SK-N-SH (cell line): Measurements from ENCODE around the gene CSNK2B. TPM values are rescaled to one million over a fixed set of nuclear protein-coding genes. Genes with fewer than 3 reads are reported as not detected.

Experiments used
- CTCF ChIA-PET: fragments of 300-600, 350-600 bp; formaldehyde crosslinking; extraction: SDS; loops from one replicate; lab custom pipeline; 2021; lab: Yijun Ruan, JAX
- POLR2A ChIA-PET: fragments of 350-600 bp; sonication (Branson Sonifier 250); formaldehyde crosslinking; extraction: SDS; loops from one replicate; lab custom pipeline; 2020; ENCODE audit warnings: antibody characterized with exemption, inconsistent platforms; lab: Yijun Ruan, JAX
- DNase-seq: peaks from one replicate; pipeline ENCODE4 v3.0.0; 2012
- H2AFZ ChIP-seq: fragments of 200-600 bp; sonication (generic); 2 replicates; pipeline ENCODE4 v1.8.1; 2016; ENCODE audit warnings: antibody characterized with exemption, mild to moderate bottlenecking, low read depth
- H3F3A ChIP-seq: fragments of 200-600 bp; sonication (generic); replicated peaks from 2 replicates; pipeline ENCODE3; 2016; ENCODE audit warnings: antibody characterized with exemption, mild to moderate bottlenecking; ENCODE audit not compliant: insufficient read depth
- H3K27ac ChIP-seq, 2 experiments: fragments of 200-500 bp in 1 of 2; fragments of 200-600 bp in 1 of 2; sonication (Bioruptor generic) in 1 of 2; sonication (generic), shearing (Covaris generic) in 1 of 2; 2 replicates each; pipeline versions ENCODE4 v1.5.1 to v1.6.1; 2014 to 2016; ENCODE audit warnings: low read depth in 2 of 2, inconsistent platforms in 1 of 2, low read length in 1 of 2, mild to moderate bottlenecking in 1 of 2, mixed read lengths in 1 of 2
- H3K27me3 ChIP-seq: fragments of 200-600 bp; sonication (generic), shearing (Covaris generic); 2 replicates; pipeline ENCODE4 v1.6.1; 2016; ENCODE audit warnings: mixed run types; ENCODE audit not compliant: insufficient read depth
- H3K36me3 ChIP-seq, 2 experiments: fragments of 200-500 bp in 1 of 2; fragments of 200-600 bp in 1 of 2; sonication (Bioruptor generic) in 1 of 2; sonication (generic) in 1 of 2; replicated peaks in 1 of 2; 2 replicates each; pipeline versions ENCODE3 to v1.5.1; 2014 to 2016; ENCODE audit warnings: low read length in 1 of 2, mild to moderate bottlenecking in 1 of 2; ENCODE audit not compliant: insufficient read depth in 2 of 2, control insufficient read depth in 1 of 2
- H3K4me1 ChIP-seq, 2 experiments: fragments of 200-500 bp in 1 of 2; fragments of 200-600 bp in 1 of 2; sonication (Bioruptor generic) in 1 of 2; sonication (generic), shearing (Covaris generic) in 1 of 2; 2 replicates each; pipeline versions ENCODE4 v1.5.1 to v1.6.1; 2014 to 2016; ENCODE audit warnings: low read depth in 1 of 2, low read length in 1 of 2, mixed run types in 1 of 2; ENCODE audit not compliant: insufficient read depth in 2 of 2, control insufficient read depth in 1 of 2
- H3K4me2 ChIP-seq: fragments of 200-600 bp; sonication (generic), shearing (Covaris generic); 2 replicates; pipeline ENCODE4 v1.6.1; 2017; ENCODE audit warnings: mixed run types
- H3K4me3 ChIP-seq, 2 experiments: fragments of 200-500 bp in 1 of 2; fragments of 200-600 bp in 1 of 2; sonication (Bioruptor generic) in 1 of 2; sonication (generic), shearing (Covaris generic) in 1 of 2; 2 replicates each; pipeline versions ENCODE4 v1.5.1 to v1.8.1; 2014 to 2016; ENCODE audit warnings: low read depth in 2 of 2, inconsistent platforms in 1 of 2, low read length in 1 of 2, mild to moderate bottlenecking in 1 of 2, mixed read lengths in 1 of 2, moderate library complexity in 1 of 2
- H3K79me2 ChIP-seq: fragments of 200-600 bp; sonication (generic); 2 replicates; pipeline ENCODE4 v1.8.1; 2017; ENCODE audit warnings: mild to moderate bottlenecking; ENCODE audit not compliant: insufficient read depth
- H3K9ac ChIP-seq: fragments of 200-600 bp; sonication (generic); 2 replicates; pipeline ENCODE4 v1.6.1; 2017; ENCODE audit warnings: mixed run types
- H3K9me2 ChIP-seq: fragments of 200-600 bp; sonication (generic); 2 replicates; pipeline ENCODE4 v1.6.1; 2017; ENCODE audit warnings: mixed run types
- H3K9me3 ChIP-seq: fragments of 200-600 bp; sonication (generic); 2 replicates; pipeline ENCODE4 v1.6.1; 2017; ENCODE audit warnings: mixed run types, mild to moderate bottlenecking, moderate library complexity
- H4K20me1 ChIP-seq: fragments of 200-600 bp; sonication (generic); 2 replicates; pipeline ENCODE4 v1.6.1; 2017; ENCODE audit warnings: mild to moderate bottlenecking, mixed run types; ENCODE audit not compliant: insufficient read depth
- ELF1 ChIP-seq: IDR thresholded peaks from 2 replicates; pipeline ENCODE4 v1.4.0; 2012
- FOXJ3 ChIP-seq: sonication (generic); formaldehyde crosslinking; IDR thresholded peaks from 2 replicates; pipeline ENCODE4 v1.5.1; 2020; ENCODE audit warnings: mild to moderate bottlenecking, missing genetic modification reagents
- GATA2 ChIP-seq: sonication (generic); formaldehyde crosslinking; IDR thresholded peaks from 2 replicates; pipeline ENCODE4 v1.5.0; 2020; ENCODE audit warnings: mild to moderate bottlenecking, missing genetic modification reagents
- JUND ChIP-seq: IDR thresholded peaks from 2 replicates; pipeline ENCODE4 v1.4.0; 2012
- MEF2A ChIP-seq: IDR thresholded peaks from 2 replicates; pipeline ENCODE4 v1.4.0; 2012; ENCODE audit warnings: low read depth, borderline replicate concordance
- MXI1 ChIP-seq: IDR thresholded peaks from 2 replicates; pipeline ENCODE4 v1.6.1; 2012; ENCODE audit warnings: mild to moderate bottlenecking, low read depth, low read length, improper control_type of control experiment
- NFIC ChIP-seq: IDR thresholded peaks from 2 replicates; pipeline ENCODE4 v1.4.0; 2012; ENCODE audit warnings: borderline replicate concordance
- POLR2AphosphoS5 ChIP-seq: IDR thresholded peaks from 2 replicates; pipeline ENCODE4 v1.6.1; 2012; ENCODE audit warnings: low read depth, low read length
- RAD21 ChIP-seq: IDR thresholded peaks from 2 replicates; pipeline ENCODE4 v1.6.1; 2012; ENCODE audit warnings: mild to moderate bottlenecking, low read length
- RCOR1 ChIP-seq: fragments of 150-350 bp; IDR thresholded peaks from 2 replicates; pipeline ENCODE4 v1.6.1; 2017; ENCODE audit warnings: antibody characterized with exemption, low read length
- RFX5 ChIP-seq: IDR thresholded peaks from 2 replicates; pipeline ENCODE4 v1.6.1; 2012; ENCODE audit warnings: mild to moderate bottlenecking, improper control_type of control experiment, low read length
- TAF1 ChIP-seq: IDR thresholded peaks from 2 replicates; pipeline ENCODE4 v1.6.1; 2012; ENCODE audit warnings: low read depth, mild to moderate bottlenecking, low read length, moderate library complexity, borderline replicate concordance
- TCF12 ChIP-seq: IDR thresholded peaks from 2 replicates; pipeline ENCODE4 v1.4.0; 2012
- USF2 ChIP-seq: fragments of 150-350 bp; IDR thresholded peaks from 2 replicates; pipeline ENCODE4 v1.6.1; 2017; ENCODE audit warnings: antibody characterized with exemption, low read length, low read depth, borderline replicate concordance
- YY1 ChIP-seq: IDR thresholded peaks from 2 replicates; pipeline ENCODE4 v1.4.0; 2012; ENCODE audit warnings: low read depth, mild to moderate bottlenecking
- whole genome bisulfite sequencing: methylation state at CpG from one replicate; pipeline ENCODE4 v1.1.6; 2017; ENCODE audit warnings: low lambda C conversion rate; 5-methylcytosine and 5-hydroxymethylcytosine counted together
- polyA plus RNA-seq, 3 experiments: library from polyadenylated mRNA; depleted of rRNA; stranded (reverse); fragments of >200 nt; gene quantifications; 2 replicates each; pipeline ENCODE4 v1.2.3, GENCODE V29; 2012
- TF ChIP-seq, protein P1 (sequence below): fragments of 200-600 bp; sonication (generic); IDR thresholded peaks from 2 replicates; pipeline ENCODE4 v1.6.1; 2017; ENCODE audit warnings: antibody characterized with exemption, mild to moderate bottlenecking, moderate library complexity
- TF ChIP-seq, protein P2 (sequence below): IDR thresholded peaks from 2 replicates; pipeline ENCODE4; 2012
- TF ChIP-seq, protein P3 (sequence below): IDR thresholded peaks from 2 replicates; pipeline ENCODE4 v1.6.1; 2012; ENCODE audit warnings: mild to moderate bottlenecking, low read depth, low read length, moderate library complexity
- TF ChIP-seq, protein P4 (sequence below): IDR thresholded peaks from 2 replicates; pipeline ENCODE4 v1.4.0; 2012; ENCODE audit warnings: low read depth, borderline replicate concordance

Gene CSNK2B
- polyA plus RNA-seq, 1 of the 3 experiments (the other 2 are of a cell fraction), result 101 TPM

DNA sequence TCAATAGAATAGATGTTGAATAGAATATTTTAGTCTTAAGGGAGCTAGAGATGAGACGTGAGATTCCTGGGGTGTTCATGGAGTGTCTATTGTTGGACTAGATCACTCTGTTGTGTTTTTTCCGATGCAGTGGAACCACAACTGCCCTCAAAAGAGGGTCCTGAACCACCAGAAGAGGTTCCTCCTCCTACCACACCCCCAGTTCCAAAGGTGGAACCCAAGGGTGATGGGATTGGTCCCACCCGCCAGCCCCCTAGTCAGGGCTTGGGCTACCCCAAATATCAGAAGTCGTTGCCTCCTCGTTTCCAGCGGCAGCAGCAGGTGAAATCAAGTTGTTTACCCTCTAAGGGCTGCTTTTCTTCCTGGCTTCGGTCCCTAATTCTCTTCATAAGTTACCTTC, 36.9 kb upstream of the CSNK2B start:
- peaks cover 49% of the 10 kb centered on the region for H3K79me2 ChIP-seq
- no peak overlapping the region for H3K27ac ChIP-seq
- no peak overlapping the region for H2AFZ ChIP-seq
- no peaks in the 10 kb centered on the region; a peak in 1 of 4 replicates for H3K4me1 ChIP-seq
- H4K20me1 ChIP-seq, result peaks cover 19% of the 10 kb centered on the region
- H3K36me3 ChIP-seq, result peaks cover 81 to 96% of the 10 kb centered on the region in 2 experiments
- no peak for DNase-seq
- H3K9me2 ChIP-seq, result no peaks in the 10 kb centered on the region
- peaks cover 13% of the 10 kb centered on the region for H3F3A ChIP-seq
- H3K4me2 ChIP-seq, result no peak overlapping the region
- POLR2A ChIA-PET, result interaction anchor here (1.5 kb wide), 1 partner anchor 8 kb away, joined by 3 read pairs; the partner anchor contains the start of gene PRRC2A
- H3K9me3 ChIP-seq, result no peaks in the 10 kb centered on the region
- TF ChIP-seq, protein P1, sequence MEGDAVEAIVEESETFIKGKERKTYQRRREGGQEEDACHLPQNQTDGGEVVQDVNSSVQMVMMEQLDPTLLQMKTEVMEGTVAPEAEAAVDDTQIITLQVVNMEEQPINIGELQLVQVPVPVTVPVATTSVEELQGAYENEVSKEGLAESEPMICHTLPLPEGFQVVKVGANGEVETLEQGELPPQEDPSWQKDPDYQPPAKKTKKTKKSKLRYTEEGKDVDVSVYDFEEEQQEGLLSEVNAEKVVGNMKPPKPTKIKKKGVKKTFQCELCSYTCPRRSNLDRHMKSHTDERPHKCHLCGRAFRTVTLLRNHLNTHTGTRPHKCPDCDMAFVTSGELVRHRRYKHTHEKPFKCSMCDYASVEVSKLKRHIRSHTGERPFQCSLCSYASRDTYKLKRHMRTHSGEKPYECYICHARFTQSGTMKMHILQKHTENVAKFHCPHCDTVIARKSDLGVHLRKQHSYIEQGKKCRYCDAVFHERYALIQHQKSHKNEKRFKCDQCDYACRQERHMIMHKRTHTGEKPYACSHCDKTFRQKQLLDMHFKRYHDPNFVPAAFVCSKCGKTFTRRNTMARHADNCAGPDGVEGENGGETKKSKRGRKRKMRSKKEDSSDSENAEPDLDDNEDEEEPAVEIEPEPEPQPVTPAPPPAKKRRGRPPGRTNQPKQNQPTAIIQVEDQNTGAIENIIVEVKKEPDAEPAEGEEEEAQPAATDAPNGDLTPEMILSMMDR, result no peak
- no peak for TF ChIP-seq FOXJ3 (CRISPR knock-in tag)
- TF ChIP-seq, protein P2, sequence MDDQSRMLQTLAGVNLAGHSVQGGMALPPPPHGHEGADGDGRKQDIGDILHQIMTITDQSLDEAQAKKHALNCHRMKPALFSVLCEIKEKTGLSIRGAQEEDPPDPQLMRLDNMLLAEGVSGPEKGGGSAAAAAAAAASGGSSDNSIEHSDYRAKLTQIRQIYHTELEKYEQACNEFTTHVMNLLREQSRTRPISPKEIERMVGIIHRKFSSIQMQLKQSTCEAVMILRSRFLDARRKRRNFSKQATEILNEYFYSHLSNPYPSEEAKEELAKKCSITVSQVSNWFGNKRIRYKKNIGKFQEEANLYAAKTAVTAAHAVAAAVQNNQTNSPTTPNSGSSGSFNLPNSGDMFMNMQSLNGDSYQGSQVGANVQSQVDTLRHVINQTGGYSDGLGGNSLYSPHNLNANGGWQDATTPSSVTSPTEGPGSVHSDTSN, result no peak
- no peak for TF ChIP-seq MXI1
- no peak for TF ChIP-seq NFIC
- TF ChIP-seq GATA2 (CRISPR knock-in tag), result no peak
- TF ChIP-seq JUND, result no peak
- no peak for TF ChIP-seq MEF2A
- TF ChIP-seq, protein P3, sequence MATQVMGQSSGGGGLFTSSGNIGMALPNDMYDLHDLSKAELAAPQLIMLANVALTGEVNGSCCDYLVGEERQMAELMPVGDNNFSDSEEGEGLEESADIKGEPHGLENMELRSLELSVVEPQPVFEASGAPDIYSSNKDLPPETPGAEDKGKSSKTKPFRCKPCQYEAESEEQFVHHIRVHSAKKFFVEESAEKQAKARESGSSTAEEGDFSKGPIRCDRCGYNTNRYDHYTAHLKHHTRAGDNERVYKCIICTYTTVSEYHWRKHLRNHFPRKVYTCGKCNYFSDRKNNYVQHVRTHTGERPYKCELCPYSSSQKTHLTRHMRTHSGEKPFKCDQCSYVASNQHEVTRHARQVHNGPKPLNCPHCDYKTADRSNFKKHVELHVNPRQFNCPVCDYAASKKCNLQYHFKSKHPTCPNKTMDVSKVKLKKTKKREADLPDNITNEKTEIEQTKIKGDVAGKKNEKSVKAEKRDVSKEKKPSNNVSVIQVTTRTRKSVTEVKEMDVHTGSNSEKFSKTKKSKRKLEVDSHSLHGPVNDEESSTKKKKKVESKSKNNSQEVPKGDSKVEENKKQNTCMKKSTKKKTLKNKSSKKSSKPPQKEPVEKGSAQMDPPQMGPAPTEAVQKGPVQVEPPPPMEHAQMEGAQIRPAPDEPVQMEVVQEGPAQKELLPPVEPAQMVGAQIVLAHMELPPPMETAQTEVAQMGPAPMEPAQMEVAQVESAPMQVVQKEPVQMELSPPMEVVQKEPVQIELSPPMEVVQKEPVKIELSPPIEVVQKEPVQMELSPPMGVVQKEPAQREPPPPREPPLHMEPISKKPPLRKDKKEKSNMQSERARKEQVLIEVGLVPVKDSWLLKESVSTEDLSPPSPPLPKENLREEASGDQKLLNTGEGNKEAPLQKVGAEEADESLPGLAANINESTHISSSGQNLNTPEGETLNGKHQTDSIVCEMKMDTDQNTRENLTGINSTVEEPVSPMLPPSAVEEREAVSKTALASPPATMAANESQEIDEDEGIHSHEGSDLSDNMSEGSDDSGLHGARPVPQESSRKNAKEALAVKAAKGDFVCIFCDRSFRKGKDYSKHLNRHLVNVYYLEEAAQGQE, result no peak
- no peak for TF ChIP-seq POLR2AphosphoS5
- no peak for TF ChIP-seq RAD21
- TF ChIP-seq, protein P4, sequence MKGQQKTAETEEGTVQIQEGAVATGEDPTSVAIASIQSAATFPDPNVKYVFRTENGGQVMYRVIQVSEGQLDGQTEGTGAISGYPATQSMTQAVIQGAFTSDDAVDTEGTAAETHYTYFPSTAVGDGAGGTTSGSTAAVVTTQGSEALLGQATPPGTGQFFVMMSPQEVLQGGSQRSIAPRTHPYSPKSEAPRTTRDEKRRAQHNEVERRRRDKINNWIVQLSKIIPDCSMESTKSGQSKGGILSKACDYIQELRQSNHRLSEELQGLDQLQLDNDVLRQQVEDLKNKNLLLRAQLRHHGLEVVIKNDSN, result no peak
- TF ChIP-seq RFX5, result no peak
- TF ChIP-seq TCF12, result no peak
- TF ChIP-seq RCOR1, result no peak
- no peak for TF ChIP-seq YY1
- TF ChIP-seq ELF1, result no peak
- TF ChIP-seq TAF1, result no peak
- TF ChIP-seq USF2, result no peak
- TF ChIP-seq, all 33 proteins: peak for 0
- WGBS, result 89% methylated on average over 7 of the region's 7 CpGs
- CTCF ChIA-PET, result no interaction called here
- Histone ChIP-seq H3K27me3 (no peaks in the 10 kb centered on the region), H3K4me3 (no peak overlapping the region), H3K9ac (no peak overlapping the region)
